GM19035 (cell line): Measurements from ENCODE around the gene TTLL12.
A peak's percentile ranks its signal among the peaks of the same experiment; 100 is the strongest.

Experiments used
- ATAC-seq: cut with Tn5 transposase; IDR thresholded peaks from one replicate; pipeline ENCODE4 v1.9.1; 2021; ENCODE audit not compliant: unreplicated experiment

The TTLL12 gene

DNA sequence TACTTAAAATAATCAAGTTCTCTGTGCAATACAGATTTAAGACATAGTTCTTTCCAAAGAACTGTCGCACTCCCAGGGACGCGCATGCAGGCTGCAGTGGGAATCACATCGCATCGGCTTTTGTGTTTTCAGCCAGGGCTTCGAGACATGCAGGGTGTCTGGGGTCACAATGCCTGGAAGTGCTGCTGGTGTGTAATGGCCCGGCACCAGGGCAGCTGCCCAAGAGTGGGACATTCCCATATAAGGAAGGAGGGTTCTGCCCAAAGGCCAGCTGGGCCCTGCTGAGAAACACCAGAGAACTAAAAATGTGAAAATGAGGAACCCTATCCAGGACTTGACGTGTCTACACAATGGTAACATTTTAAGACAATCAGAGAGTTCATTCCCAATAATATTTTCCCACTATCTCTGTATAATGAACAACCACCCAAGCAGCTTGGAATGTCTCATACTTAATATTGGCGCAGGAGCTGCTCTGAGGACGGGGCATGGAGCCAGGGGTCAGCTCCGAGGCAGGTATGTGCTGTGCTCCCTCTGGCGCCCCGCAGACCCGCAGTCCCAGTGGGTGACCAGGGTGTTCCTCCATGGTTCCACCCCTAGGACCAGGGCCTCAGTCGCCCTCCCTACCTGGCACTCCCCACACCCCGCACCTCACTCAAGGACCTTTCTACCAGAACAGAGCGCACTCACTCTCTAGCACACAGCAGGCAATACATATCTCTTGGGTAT, 55.0 kb downstream of the TTLL12 start:
- no peak for ATAC-seq

GRCh38 chr22:43129426-43130425, 57.2 kb downstream of the TTLL12 start:
- no peak for ATAC-seq

- no peak for ATAC-seq
Measured at GRCh38 chr22:43128928-43129424, 58.0 kb downstream of the TTLL12 start.

- no peak for ATAC-seq
Measured at GRCh38 chr22:43128116-43128515, 58.8 kb downstream of the TTLL12 start.

- no peak for ATAC-seq
Measured at GRCh38 chr22:43127166-43127908, 59.6 kb downstream of the TTLL12 start.

GRCh38 chr22:43126501-43127165, 60.3 kb downstream of the TTLL12 start:
- no peak for ATAC-seq

- peak; percentile 85 for ATAC-seq
Measured at GRCh38 chr22:43118953-43119458, 67.9 kb downstream of the TTLL12 start.

- no peak for ATAC-seq
Measured at GRCh38 chr22:43118024-43118849, 68.7 kb downstream of the TTLL12 start.

- no peak for ATAC-seq
Measured at GRCh38 chr22:43116932-43117331, 70.0 kb downstream of the TTLL12 start.
